Measurements from ENCODE around the gene OR1E2. TPM values are rescaled to one million over a fixed set of nuclear protein-coding genes. Genes with fewer than 3 reads are reported as not detected.
"Not testable (repeated sequence)": the region's sequence is repeated elsewhere in the genome, so short reads cannot be mapped to it uniquely, and the experiment has no call there.

OR1E2 gene
- total RNA-seq, 1 donor, result not detected

GRCh38 chr17:3418222-3418621, 15.4 kb downstream of the OR1E2 start:
- no peak overlapping the region for H3K4me3 ChIP-seq (ENCODE audit: low read length)
- no peaks in the 10 kb centered on the region for H3K4me1 ChIP-seq (ENCODE audit: insufficient read depth, low read length)
- peaks cover 4% of the 10 kb centered on the region for H3K27me3 ChIP-seq (ENCODE audit: insufficient read depth, low read length)
- H3K9me3 ChIP-seq (ENCODE audit: low read depth, low read length), result no peaks in the 10 kb centered on the region

DNA sequence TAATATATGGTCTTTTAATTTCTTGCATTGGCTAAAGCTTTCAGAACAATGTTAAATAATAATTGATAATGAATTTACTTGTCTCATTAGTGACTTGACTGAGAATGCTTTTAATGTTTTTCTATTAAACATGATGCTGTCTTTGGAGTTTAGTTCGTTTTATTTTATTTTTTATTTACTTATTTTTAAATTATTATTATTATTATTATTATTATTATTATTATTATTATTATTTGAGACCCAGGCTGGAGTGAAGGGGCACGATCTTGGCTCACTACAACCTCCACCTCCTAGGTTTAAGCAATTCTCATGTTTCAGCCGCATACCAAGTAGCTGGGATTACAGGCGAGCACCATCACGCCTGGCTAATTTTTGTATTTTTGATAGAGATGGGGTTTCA, 18.0 kb downstream of the OR1E2 start:
- no peaks in the 10 kb centered on the region for H3K4me1 ChIP-seq (ENCODE audit: insufficient read depth, low read length)
- peaks cover 5% of the 10 kb centered on the region for H3K27me3 ChIP-seq (ENCODE audit: insufficient read depth, low read length)
- no peak overlapping the region for H3K4me3 ChIP-seq (ENCODE audit: low read length)
- no peaks in the 10 kb centered on the region for H3K9me3 ChIP-seq (ENCODE audit: low read depth, low read length)

- not testable (repeated sequence) for H3K27me3 ChIP-seq (ENCODE audit: insufficient read depth, low read length); H3K4me1 ChIP-seq (ENCODE audit: insufficient read depth, low read length); H3K9me3 ChIP-seq (ENCODE audit: low read depth, low read length); H3K4me3 ChIP-seq (ENCODE audit: low read length)
These were observed 21.4 kb downstream of the OR1E2 start for GRCh38 chr17:3412216-3412615.

DNA sequence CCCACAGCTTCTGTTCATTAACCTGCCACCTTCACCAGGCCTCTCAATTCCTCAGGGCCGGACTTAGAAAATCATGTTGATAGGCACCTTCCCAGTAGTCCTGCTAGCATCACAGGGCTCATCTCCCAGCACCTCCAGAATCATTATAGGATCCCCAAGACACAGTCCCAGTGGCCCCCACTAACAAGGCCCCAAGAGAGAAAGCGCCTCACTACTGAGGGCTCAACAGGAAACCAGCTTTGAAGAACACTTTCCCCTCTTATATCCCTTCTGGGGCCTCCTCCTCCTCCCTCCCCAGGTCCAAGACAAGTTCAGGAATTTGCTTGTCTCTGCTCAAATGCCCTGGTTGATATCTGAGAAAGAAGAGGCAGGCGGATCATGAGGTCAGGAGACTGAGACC, 22.6 kb downstream of the OR1E2 start, which contains the start of gene OR3A3:
TSS of gene OR3A3 (plus strand) at position 301 of the 400 bp plus-strand sequence.
- Histone ChIP-seq H3K4me1 (ENCODE audit: insufficient read depth, low read length) (no peaks in the 10 kb centered on the region), H3K4me3 (ENCODE audit: low read length) (no peak within 1 kb of the TSS), H3K9me3 (ENCODE audit: low read depth, low read length) (no peaks in the 10 kb centered on the region), H3K27me3 (ENCODE audit: insufficient read depth, low read length) (peaks cover 6% of the 10 kb centered on the region)

- H3K4me3 ChIP-seq (ENCODE audit: low read length); H3K9me3 ChIP-seq (ENCODE audit: low read depth, low read length); H3K4me1 ChIP-seq (ENCODE audit: insufficient read depth, low read length); H3K27me3 ChIP-seq (ENCODE audit: insufficient read depth, low read length): not testable (repeated sequence)
These were observed 29.8 kb downstream of the OR1E2 start for GRCh38 chr17:3403856-3404255.

- Histone ChIP-seq H3K4me1 (ENCODE audit: insufficient read depth, low read length) (no peaks in the 10 kb centered on the region), H3K4me3 (ENCODE audit: low read length) (no peak overlapping the region), H3K9me3 (ENCODE audit: low read depth, low read length) (no peaks in the 10 kb centered on the region), H3K27me3 (ENCODE audit: insufficient read depth, low read length) (no peaks in the 10 kb centered on the region)
These were observed 31.9 kb downstream of the OR1E2 start for GRCh38 chr17:3401786-3402185.

GRCh38 chr17:3400055-3400454, 33.6 kb downstream of the OR1E2 start:
- H3K4me1 ChIP-seq (ENCODE audit: insufficient read depth, low read length), result no peaks in the 10 kb centered on the region
- no peak overlapping the region for H3K4me3 ChIP-seq (ENCODE audit: low read length)
- no peaks in the 10 kb centered on the region for H3K9me3 ChIP-seq (ENCODE audit: low read depth, low read length)
- no peaks in the 10 kb centered on the region for H3K27me3 ChIP-seq (ENCODE audit: insufficient read depth, low read length)

DNA sequence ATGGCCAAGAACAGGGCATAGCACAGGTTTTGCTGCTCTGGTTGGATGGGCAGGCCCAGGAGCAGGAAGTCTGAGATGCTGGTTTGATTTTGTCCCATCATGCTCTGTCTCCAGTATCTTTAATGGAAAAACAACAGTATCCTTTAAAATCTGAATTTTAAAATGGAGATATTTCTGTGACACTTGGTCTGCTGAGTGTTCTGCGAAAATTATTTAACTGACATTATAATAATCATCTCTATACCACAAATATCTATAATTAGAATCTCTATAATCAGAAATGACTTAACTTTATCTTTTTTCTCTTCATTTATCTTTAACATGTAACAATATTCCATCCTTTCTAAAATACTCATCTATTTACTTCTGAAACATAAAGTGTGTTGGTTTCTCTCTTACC, 35.3 kb downstream of the OR1E2 start, which contains the start of gene OR1E1:
TSS of gene OR1E1 (minus strand) at position 101 of the 400 bp plus-strand sequence. CDS start at position 101, 0 bp downstream.
- Histone ChIP-seq H3K4me3 (ENCODE audit: low read length) (no peak within 1 kb of the TSS), H3K4me1 (ENCODE audit: insufficient read depth, low read length) (no peaks in the 10 kb centered on the region), H3K27me3 (ENCODE audit: insufficient read depth, low read length) (peaks cover 3% of the 10 kb centered on the region), H3K9me3 (ENCODE audit: low read depth, low read length) (no peaks in the 10 kb centered on the region)

GRCh38 chr17:3397801-3398200, 35.8 kb downstream of the OR1E2 start:
- not testable (repeated sequence) for H3K27me3 ChIP-seq (ENCODE audit: insufficient read depth, low read length); H3K9me3 ChIP-seq (ENCODE audit: low read depth, low read length); H3K4me3 ChIP-seq (ENCODE audit: low read length); H3K4me1 ChIP-seq (ENCODE audit: insufficient read depth, low read length)

- H3K4me1 ChIP-seq (ENCODE audit: insufficient read depth, low read length), result no peaks in the 10 kb centered on the region
- H3K9me3 ChIP-seq (ENCODE audit: low read depth, low read length), result no peaks in the 10 kb centered on the region
These were observed 43.9 kb downstream of the OR1E2 start for GRCh38 chr17:3389791-3390190.

DNA sequence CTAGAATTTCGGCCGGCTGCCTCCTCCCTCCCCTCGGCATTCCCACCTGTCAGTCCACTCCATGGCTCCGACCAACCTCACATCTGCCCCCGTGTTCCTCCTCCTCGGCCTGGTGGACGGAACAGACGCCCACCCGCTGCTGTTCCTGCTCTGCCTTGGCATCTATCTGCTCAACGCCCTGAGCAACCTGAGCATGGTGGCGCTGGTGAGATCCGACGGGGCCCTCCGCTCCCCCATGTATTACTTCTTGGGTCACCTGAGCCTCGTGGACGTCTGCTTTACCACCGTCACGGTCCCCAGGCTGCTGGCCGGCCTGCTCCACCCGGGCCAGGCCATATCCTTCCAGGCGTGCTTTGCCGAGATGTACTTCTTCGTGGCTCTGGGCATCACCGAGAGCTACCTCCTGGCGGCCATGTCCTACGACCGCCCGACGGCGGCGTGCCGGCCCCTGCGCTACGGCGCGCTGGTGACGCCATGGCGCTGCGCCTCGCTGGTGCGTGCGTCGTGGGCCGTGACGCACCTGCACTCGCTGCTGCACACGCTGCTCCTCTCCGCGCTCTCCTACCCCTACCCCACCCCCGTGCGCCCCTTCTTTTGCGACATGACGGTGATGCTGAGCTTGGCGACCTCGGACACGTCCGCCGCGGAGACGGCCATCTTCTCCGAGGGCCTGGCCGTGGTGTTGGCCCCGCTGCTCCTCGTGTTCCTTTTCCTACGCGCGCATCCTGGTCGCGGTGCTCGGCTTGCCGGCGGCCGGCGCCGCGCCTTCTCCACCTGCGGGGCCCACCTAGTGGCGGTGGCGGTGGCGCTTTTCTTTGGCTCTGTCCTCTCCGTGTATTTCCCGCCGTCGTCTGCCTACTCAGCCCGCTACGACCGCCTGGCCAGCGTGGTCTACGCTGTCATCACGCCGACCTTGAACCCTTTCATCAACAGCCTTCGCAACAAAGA, 47.5 kb downstream of the OR1E2 start, which contains the start of gene OR3A2:
TSS of gene OR3A2 (minus strand) at position 440 of the 948 bp plus-strand sequence.
- H3K27me3 ChIP-seq (ENCODE audit: insufficient read depth, low read length), result peaks cover 31% of the 10 kb centered on the region
- H3K4me3 ChIP-seq (ENCODE audit: low read length), result no peak within 1 kb of the TSS
- H3K4me1 ChIP-seq (ENCODE audit: insufficient read depth, low read length), result no peaks in the 10 kb centered on the region
- H3K9me3 ChIP-seq (ENCODE audit: low read depth, low read length), result no peaks in the 10 kb centered on the region

More at GRCh38 chr17:3389791-3390190, 43.9 kb downstream of the OR1E2 start:
- Histone ChIP-seq H3K4me3 (ENCODE audit: low read length) (no peak overlapping the region), H3K27me3 (ENCODE audit: insufficient read depth, low read length) (peaks cover 34% of the 10 kb centered on the region)

Other genes starting within 250 kb of the OR1E2 start
- not detected for gene OR1A2, start 236.3 kb downstream of the OR1E2 start, total RNA-seq
- not detected for gene OR1A1, start 226.2 kb downstream of the OR1E2 start, total RNA-seq
- not detected for gene OR3A1, start 135.5 kb downstream of the OR1E2 start, total RNA-seq
- 0.63 TPM for gene OR3A2, start 47.5 kb downstream of the OR1E2 start, total RNA-seq
- gene OR1E1, start 35.4 kb downstream of the OR1E2 start, total RNA-seq, result 0.10 TPM
- not detected for gene OR3A3, start 22.5 kb downstream of the OR1E2 start, total RNA-seq
- gene SPATA22, start 38.0 kb upstream of the OR1E2 start, total RNA-seq, result not detected
- gene ASPA, start 42.2 kb upstream of the OR1E2 start, total RNA-seq, result not detected
- gene TRPV3, start 124.0 kb upstream of the OR1E2 start, total RNA-seq, result 0.21 TPM
- gene TRPV1, start 175.6 kb upstream of the OR1E2 start, total RNA-seq, result 1.2 TPM
- gene SHPK, start 202.4 kb upstream of the OR1E2 start, total RNA-seq, result 4.7 TPM
- gene CTNS, start 202.9 kb upstream of the OR1E2 start, total RNA-seq, result 4.5 TPM
- gene TAX1BP3, start 234.7 kb upstream of the OR1E2 start, total RNA-seq, result 25.4 TPM
- 15.5 TPM for gene EMC6, start 235.0 kb upstream of the OR1E2 start, total RNA-seq